ENCODE data around the gene TTLL5. TPM values are rescaled to one million over a fixed set of nuclear protein-coding genes. Genes with fewer than 3 reads are reported as not detected.

TTLL5 gene
- total and polyA plus RNA-seq, 9 of the 15 experiments (the other 6 are each of a cell fraction or from before 2014, with no cell fraction given): 4.1 to 18.9 (median 12.6) TPM

- Histone ChIP-seq H3K9ac (ENCODE audit: insufficient read depth in 1 of 2, low read depth in 2 of 2, low read length in 2 of 2) (no peak overlapping the region), H3K79me2 (ENCODE audit: control insufficient read depth, insufficient read depth, low read length) (no peaks in the 10 kb centered on the region), H4K20me1 (replicated peaks; ENCODE audit: control insufficient read depth, insufficient read depth, low read length) (no peaks in the 10 kb centered on the region), H3K9me1 (ENCODE audit: control insufficient read depth, insufficient read depth, low read length) (no peaks in the 10 kb centered on the region), H3K36me3 (ENCODE audit: control insufficient read depth, insufficient read depth, low read length) (no peaks in the 10 kb centered on the region; the same call in 2 of the 3 replicates), H3K4me1 (replicated peaks in 1 of 2; ENCODE audit: control insufficient read depth in 2 of 2, insufficient read depth in 2 of 2, low read length in 2 of 2) (peaks cover 0 to 3% of the 10 kb centered on the region in 2 experiments; a peak in 1 of 5 replicates), H3K9me3 (replicated peaks; ENCODE audit: control insufficient read depth, insufficient read depth, low read depth, low read length) (no peaks in the 10 kb centered on the region), H3K4me2 (ENCODE audit: insufficient read depth, low read length) (no peak overlapping the region), H3K4me3 (no peak overlapping the region), H3K27me3 (ENCODE audit: control insufficient read depth in 2 of 2, insufficient read depth in 2 of 2, low read length in 2 of 2) (no peaks in the 10 kb centered on the region), H3K27ac (ENCODE audit: extremely low read depth, low read depth, low read length) (no peak overlapping the region), H2AFZ (ENCODE audit: low read depth, low read length) (no peak overlapping the region)
- POLR2A ChIA-PET: interaction anchor here (0.6 to 1.0 kb wide), 2 partner anchors 8 to 10 kb away, joined by 3 read pairs; no protein-coding TSS in a partner anchor
- CTCF ChIA-PET (ENCODE audit: low intra/inter-chr PET ratio): no interaction called here
- ATAC-seq: no peak
- WGBS (ENCODE audit: insufficient coverage, low coverage, missing lambda C conversion rate): 80% methylated on average over 4 of the region's 4 CpGs
- DNase-seq (ENCODE audit: extremely low read depth in 1 of 4, low spot score in 3 of 4): no peak
- no peak for FAIRE-seq
- in situ Hi-C loops (cut with MboI) (no loop called here), intact Hi-C loops (cut with micrococcal nuclease) (no loop called here)
- no TSS peak for BruUV-seq (replicated peaks)
- TF ChIP-seq ILF3 (IDR thresholded peaks at IDR 0.05; ENCODE audit: borderline replicate concordance): no peak
- TF ChIP-seq FOXK2 (conservative IDR thresholded peaks at IDR 0.05 in 1 of 2, IDR thresholded peaks at IDR 0.05 in 1 of 2; ENCODE audit: low read depth in 2 of 2): no peak
- TF ChIP-seq ZBTB11 (CRISPR knock-in tag; IDR thresholded peaks at IDR 0.05): no peak
- TF ChIP-seq ZNF232 (CRISPR knock-in tag; IDR thresholded peaks at IDR 0.05): no peak
- no peak for TF ChIP-seq ZNF644 (tag; IDR thresholded peaks at IDR 0.05; ENCODE audit: low read depth)
- TF ChIP-seq, protein P1, sequence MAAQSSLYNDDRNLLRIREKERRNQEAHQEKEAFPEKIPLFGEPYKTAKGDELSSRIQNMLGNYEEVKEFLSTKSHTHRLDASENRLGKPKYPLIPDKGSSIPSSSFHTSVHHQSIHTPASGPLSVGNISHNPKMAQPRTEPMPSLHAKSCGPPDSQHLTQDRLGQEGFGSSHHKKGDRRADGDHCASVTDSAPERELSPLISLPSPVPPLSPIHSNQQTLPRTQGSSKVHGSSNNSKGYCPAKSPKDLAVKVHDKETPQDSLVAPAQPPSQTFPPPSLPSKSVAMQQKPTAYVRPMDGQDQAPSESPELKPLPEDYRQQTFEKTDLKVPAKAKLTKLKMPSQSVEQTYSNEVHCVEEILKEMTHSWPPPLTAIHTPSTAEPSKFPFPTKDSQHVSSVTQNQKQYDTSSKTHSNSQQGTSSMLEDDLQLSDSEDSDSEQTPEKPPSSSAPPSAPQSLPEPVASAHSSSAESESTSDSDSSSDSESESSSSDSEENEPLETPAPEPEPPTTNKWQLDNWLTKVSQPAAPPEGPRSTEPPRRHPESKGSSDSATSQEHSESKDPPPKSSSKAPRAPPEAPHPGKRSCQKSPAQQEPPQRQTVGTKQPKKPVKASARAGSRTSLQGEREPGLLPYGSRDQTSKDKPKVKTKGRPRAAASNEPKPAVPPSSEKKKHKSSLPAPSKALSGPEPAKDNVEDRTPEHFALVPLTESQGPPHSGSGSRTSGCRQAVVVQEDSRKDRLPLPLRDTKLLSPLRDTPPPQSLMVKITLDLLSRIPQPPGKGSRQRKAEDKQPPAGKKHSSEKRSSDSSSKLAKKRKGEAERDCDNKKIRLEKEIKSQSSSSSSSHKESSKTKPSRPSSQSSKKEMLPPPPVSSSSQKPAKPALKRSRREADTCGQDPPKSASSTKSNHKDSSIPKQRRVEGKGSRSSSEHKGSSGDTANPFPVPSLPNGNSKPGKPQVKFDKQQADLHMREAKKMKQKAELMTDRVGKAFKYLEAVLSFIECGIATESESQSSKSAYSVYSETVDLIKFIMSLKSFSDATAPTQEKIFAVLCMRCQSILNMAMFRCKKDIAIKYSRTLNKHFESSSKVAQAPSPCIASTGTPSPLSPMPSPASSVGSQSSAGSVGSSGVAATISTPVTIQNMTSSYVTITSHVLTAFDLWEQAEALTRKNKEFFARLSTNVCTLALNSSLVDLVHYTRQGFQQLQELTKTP (IDR thresholded peaks at IDR 0.05; ENCODE audit: low read depth in 1 of 2, partially characterized antibody in 2 of 2): no peak
- TF ChIP-seq ZNF174 (CRISPR knock-in tag; IDR thresholded peaks at IDR 0.05): no peak
- TF ChIP-seq RAD21 (CRISPR knock-in tag; conservative IDR thresholded peaks at IDR 0.05 in 1 of 2, IDR thresholded peaks at IDR 0.05 in 1 of 2): no peak
- TF ChIP-seq SRSF7 (optimal IDR thresholded peaks at IDR 0.05; ENCODE audit: low read depth, low read length): no peak
- no peak for TF ChIP-seq HNRNPLL (IDR thresholded peaks at IDR 0.05; ENCODE audit: low read depth, low read length, poor library complexity, severe bottlenecking)
- no peak for TF ChIP-seq TAF9B (IDR thresholded peaks at IDR 0.05; ENCODE audit: partially characterized antibody)
- no peak for TF ChIP-seq GABPB1 (CRISPR knock-in tag; IDR thresholded peaks at IDR 0.05)
- no peak for TF ChIP-seq SAFB (IDR thresholded peaks at IDR 0.05; ENCODE audit: borderline replicate concordance, low read depth, low read length)
- no peak for TF ChIP-seq SOX6 (IDR thresholded peaks at IDR 0.05)
These were observed 265.5 kb downstream of the TTLL5 start for GRCh38 chr14:75926431-75927115.
